ENCODE results near the gene MLXIPL.

DNA sequence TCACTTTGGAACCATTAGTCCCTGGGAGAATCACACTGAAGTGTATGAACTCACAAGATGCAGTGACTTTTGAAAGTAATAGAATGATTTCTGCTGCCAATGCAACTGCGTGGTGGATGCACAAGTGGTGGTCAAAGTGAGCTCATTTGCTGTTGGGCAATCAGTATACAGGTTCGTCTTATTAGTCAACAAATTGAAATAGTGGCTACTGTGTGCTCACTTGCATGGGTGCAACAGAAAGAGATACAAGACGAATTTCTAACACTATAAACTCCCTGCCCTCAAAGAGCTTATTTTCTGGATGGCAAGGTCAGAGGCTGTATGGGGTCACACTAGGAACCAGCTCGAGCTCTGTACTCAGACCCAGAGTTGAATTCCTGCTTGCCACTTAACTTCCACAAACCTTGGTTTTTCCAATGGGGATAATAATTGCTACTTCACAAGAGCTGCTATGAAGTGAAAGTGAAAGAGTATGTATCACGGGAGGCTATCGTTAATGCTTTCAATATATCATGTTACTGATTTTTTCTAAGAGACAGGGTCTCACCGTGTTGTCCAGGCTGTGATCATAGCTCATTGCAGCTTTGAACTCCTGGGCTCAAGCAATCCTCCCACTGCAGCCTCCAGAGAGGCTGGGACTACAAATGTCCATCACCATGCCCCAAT is 58.5 kb downstream of the MLXIPL start:
- TF ChIP-seq ZNF274 (IDR thresholded peaks at IDR 0.05; ENCODE audit: low read depth, low read length) (no peak), YY1 (IDR thresholded peaks at IDR 0.05; ENCODE audit: insufficient read depth, insufficient read length) (no peak)

Data from NT2/D1 (cell line).